ENCODE results near the gene SIGLEC11.

GRCh38 chr19:49954092-49954829 lies 6.7 kb downstream of the SIGLEC11 start:
- TF ChIP-seq CTCF (IDR thresholded peaks at IDR 0.05; ENCODE audit: borderline replicate concordance, extremely low read depth, low read length, poor library complexity, severe bottlenecking) = no peak
- no peak for TF ChIP-seq EZH2 (IDR thresholded peaks at IDR 0.05; ENCODE audit: borderline replicate concordance, low read depth, low read length, severe bottlenecking)

Data from DND-41 (cell line).